Measurements from ENCODE around the gene KBTBD4. TPM values are rescaled to one million over a fixed set of nuclear protein-coding genes. Genes with fewer than 3 reads are reported as not detected.

Gene KBTBD4
- 34.2 and 34.7 TPM in 2 replicates for total RNA-seq

GRCh38 chr11:47578524-47579494 is at the start of gene KBTBD4, which contains the start of gene NDUFS3:
TSS of gene KBTBD4 (minus strand) at chr11:47578970. CDS start at chr11:47578951, 19 bp downstream.
TSS of gene NDUFS3 (plus strand) at chr11:47579074. CDS start at chr11:47579092, 18 bp downstream.

DNA sequence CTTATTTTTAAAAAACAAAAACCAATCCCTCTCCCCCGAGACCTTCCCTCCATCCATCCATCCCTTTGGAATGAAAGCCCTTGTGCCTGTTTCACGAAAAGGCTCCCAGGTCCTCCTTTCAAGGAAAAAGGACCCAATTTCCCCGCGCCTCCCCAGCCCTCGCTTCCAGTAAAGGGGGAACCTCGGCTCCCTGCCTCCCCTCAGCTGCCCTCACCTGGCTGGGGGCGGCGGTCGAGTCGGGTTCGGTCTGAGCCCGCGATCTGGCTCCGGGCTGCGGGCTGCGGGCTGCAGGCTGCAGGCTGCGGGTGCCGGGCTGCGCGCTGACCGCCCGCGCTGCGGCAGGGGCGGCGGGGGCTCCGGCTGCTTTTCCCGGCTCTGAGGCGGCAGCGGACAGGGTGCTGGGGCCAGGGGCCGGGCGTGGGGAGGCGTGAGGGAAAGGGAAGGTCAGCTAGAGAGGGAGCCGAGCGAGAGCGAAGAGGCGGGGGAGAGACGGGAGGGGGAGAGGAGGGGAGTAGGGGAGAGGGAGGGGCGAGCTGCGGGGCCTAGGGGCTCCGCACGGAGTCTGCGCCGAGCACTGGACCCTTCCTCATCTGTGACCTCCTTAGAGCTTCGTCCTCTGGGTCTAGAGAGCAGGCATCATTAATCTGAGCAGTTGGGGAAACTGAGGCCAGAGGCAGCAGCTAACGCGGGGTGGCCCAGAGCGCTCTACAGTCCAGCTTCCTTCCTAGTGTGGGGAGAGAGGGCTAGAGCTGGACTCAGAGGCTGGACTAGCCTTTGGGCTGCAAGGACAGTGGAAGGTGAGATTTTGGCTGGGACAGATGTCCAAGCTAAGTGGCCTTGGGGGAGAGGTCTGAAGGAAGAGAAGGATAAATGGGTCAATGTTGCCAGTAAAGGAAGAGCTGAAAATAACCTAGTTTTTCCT is 15.4 kb upstream of the KBTBD4 start, which contains the start of gene C1QTNF4:
Gene C1QTNF4 (minus strand): TSS at position 478 of the 922 bp plus-strand sequence. CDS start 3,601 bp downstream, outside the sequence.

DNA sequence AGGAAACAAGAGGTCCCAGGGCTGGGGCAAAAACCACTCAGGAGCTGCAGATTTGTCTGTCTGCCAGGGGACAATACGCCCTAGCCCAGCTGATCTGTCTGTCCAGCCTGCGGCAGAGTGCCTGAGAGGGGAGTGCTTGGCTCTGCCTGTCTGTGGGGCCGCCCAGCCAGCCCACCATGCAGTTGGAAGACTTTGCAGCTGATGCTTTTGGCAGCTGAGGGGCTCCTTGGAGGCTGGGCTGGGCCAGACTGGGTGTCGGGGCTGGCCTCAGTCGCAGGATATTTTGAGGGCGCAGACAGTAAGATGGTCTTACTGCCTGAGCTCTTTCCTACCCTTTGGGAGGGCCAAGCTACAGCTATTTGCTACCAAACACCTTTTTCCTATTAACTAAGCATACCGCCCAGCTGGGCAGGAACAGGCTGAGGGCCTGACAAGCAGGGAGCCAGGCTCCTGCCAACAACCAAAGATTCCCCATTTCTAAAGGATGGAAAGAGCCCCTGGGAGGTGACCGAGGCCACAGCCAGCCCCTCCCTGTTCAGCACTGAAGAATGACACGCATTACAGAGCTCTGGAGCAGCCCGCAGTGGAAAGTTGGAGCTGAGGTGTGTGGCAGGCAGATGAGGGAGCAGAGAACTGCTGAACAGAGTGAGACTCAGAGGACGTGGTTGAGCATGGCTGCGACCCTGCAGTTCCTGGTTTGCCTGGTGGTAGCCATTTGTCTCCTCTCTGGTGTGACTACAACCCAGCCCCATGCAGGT is 7.5 kb upstream of the KBTBD4 start, which contains the start of gene FAM180B:
Gene FAM180B (plus strand): TSS at position 581 of the 758 bp plus-strand sequence. CDS start 91 bp downstream, at position 672.

GRCh38 chr11:47565340-47566148 is 13.2 kb downstream of the KBTBD4 start, which contains the start of gene PTPMT1:
TSS of gene PTPMT1 (plus strand) at chr11:47565599. CDS start at chr11:47565623, 24 bp downstream.

DNA sequence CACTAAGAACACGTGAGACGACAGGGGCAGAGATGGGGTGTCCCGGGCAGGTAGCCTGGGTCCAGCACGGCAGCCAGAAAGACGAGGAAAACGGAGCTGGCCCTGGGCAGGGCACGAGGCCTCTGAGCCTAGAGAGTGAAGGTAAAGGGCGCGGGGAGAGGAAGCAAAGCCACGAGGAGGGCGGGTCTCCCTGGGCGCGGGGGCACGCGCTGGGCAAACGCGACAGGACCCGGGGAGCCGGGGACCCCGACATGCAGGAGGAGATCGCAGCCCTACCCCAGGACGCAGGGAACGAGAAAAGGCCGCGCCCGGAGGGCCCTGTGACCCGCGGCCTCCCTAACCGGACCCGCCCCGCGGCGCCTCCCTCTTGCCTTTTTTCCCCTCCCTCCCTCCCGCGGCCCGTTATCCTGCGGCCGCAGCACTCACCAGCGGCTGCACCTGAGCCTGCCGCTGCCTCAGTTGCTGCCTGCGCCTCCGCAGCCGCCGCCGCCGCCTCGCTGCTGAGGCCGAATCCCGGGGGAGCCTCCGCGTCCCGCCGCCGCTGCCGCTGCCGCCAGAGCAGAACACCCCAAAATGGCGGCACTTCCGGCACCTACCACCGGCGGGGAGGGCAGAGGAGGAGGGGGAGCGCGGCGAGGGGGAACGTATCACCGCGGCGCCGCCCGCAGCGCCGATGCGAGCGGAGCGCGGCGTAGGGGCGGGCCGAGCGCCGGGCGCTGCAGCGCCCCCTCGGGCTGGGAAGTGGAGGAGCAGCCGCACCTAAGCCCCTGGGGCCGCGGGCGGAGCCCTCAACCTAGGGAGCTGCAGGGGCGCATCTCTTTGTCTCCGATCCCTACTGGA is 26.0 kb downstream of the KBTBD4 start, which contains the start of gene CELF1:
Gene CELF1 (minus strand): TSS at position 567 of the 840 bp plus-strand sequence. CDS start 53,609 bp downstream, outside the sequence.

Small RNA genes lying within 50 kb of the gene (small RNA-seq; reads per million reads assigned to genes)
- gene RN7SL652P (not detected), gene RNU5E-10P (not detected)

Other genes with a start within 250 kb of the KBTBD4 start
- gene MYBPC3, start 226.3 kb downstream of the KBTBD4 start, total RNA-seq = not detected in 2 replicates
- not detected in 2 replicates for gene SPI1, start 200.4 kb downstream of the KBTBD4 start, total RNA-seq
- gene SLC39A13, start 170.4 kb downstream of the KBTBD4 start, total RNA-seq = 128 and 132 TPM in 2 replicates
- gene PSMC3, start 152.5 kb downstream of the KBTBD4 start, total RNA-seq = 92.8 and 122 TPM in 2 replicates
- 0.32 TPM in 1 of 2 replicates, not detected in the other for gene RAPSN, start 129.8 kb downstream of the KBTBD4 start, total RNA-seq
- gene CELF1, start 25.8 kb downstream of the KBTBD4 start, total RNA-seq = 115 and 140 TPM in 2 replicates
- gene PTPMT1, start 13.4 kb downstream of the KBTBD4 start, total RNA-seq = 51.0 and 62.1 TPM in 2 replicates
- gene NDUFS3, start 104 bp upstream of the KBTBD4 start, total RNA-seq = 49.5 and 53.2 TPM in 2 replicates
- gene FAM180B, start 7.7 kb upstream of the KBTBD4 start, total RNA-seq = 0.24 TPM in 1 of 2 replicates, not detected in the other
- gene C1QTNF4, start 15.4 kb upstream of the KBTBD4 start, total RNA-seq = 0.12 and 0.49 TPM in 2 replicates
- gene MTCH2, start 63.6 kb upstream of the KBTBD4 start, total RNA-seq = 57.0 and 59.1 TPM in 2 replicates
- 0.49 and 1.3 TPM in 2 replicates for gene AGBL2, start 136.4 kb upstream of the KBTBD4 start, total RNA-seq
- 73.1 and 131 TPM in 2 replicates for gene FNBP4, start 188.4 kb upstream of the KBTBD4 start, total RNA-seq

Measured in hair follicle dermal papilla cell (primary cell).